G401 (cell line): ENCODE results near the gene COL15A1. TPM values are rescaled to one million over a fixed set of nuclear protein-coding genes. Genes with fewer than 3 reads are reported as not detected.

Experiments used
- DNase-seq: peaks from one replicate; pipeline ENCODE4 v3.0.0-alpha.2; 2015; ENCODE audit warnings: low spot score
- in situ Hi-C: cut with HindIII; loops from 2 replicates; pipeline ENCODE4 v1.10.0; 2016; ENCODE audit warnings: low sequenced_read_pairs, mixed read lengths
- total RNA-seq: library from RNA; depleted of rRNA; stranded (reverse); fragments of >200 nt; shearing (Covaris generic); gene quantifications from 2 replicates; pipeline ENCODE4 v1.2.3, GENCODE V29; 2014

The COL15A1 gene
- total RNA-seq, 1 experiment from 2014 or later: not detected

DNA sequence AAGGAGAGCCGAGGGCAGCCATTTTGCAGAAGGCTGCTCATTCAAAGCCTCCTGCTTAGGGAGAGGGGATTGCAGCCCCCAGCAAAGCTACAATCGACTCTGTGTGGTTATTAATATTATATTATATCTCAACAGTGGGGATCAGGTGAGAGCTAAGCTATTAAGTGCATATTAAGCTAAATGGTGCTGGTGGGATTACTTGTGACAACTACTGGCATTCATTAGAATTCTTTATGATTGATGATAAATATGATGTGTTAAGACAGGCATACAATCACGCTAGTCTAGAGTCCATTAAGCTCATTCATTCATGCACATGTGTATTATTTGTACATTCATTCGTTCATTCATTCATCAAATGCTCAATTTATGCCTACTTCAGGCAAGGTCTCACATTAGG, 23.0 kb downstream of the COL15A1 start:
- in situ Hi-C loops: no loop called here
- DNase-seq: no peak

DNA sequence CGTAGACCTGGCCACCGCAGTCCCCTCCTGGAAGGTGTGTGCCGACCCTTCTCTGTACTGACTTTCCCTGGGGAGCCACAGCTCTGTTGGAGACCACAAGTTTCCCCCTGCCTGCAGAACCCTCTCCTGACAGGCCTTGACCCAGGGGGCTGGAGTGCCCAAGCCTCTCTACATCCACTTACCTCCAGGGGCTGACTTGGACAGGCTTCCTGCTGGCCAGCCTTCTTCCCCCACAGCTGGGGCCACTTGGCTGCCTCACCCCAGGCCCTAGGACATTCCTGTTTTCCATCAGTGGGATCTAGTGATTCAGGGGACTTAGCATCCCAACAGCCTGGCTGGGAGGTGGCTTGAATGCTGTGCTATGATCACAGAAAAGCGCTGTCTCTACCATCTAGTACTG, 23.6 kb downstream of the COL15A1 start:
- no peak for DNase-seq
- in situ Hi-C loops: no loop called here

DNA sequence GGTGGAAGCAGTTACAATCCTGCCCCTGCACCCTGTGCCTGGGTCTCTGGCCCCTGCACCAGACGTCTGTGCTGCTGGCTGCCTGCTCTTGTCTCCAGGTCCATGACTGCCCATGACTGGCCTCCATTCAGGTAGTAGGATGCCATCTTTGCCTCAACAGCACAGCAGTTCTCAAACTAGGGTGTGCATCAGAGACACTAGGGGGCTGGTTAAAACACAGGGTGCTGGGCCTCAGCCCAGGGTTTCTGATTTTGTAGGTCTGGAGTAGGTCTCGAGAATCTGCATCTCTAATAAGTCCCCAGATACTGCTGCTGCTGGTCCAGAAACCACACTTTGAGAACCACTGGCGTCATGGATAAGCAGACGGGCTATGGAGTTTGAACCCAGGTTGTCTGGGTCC, 24.0 kb downstream of the COL15A1 start:
- in situ Hi-C loops: no loop called here
- DNase-seq: no peak

DNA sequence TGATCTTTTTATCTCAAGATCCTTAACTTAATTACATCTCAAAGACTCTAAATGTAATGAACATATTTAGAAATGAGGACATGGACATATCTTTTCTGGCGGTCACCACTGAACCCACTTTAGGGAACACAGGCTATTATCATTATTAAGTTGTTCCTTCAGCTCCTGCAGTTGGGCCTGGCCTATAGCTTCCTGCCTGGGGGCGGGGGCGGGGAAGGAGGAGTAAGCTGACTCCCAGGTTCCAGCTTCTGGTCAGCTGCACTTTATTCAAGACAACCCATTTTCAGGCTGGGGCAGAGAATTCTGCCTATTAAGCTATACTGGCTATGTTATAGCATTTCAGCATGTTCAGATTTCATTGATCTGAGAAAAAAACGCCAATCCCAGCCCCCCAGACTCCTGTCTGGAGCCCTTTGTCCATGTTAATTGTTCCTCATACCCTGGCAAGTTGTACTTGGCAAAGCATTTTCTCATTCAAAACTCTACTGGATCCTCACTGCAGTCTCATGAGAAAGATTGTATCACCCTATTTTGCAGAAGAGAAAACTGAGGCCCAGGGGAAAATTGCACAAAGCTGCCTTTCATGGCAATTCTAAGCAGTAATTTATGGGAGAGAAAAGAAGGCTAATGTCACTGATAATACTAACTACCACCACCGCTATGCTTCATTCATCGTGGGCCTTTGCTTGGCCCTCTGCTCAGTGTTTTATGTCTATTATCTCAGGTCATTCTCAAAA, 25.1 kb downstream of the COL15A1 start:
- in situ Hi-C loops: no loop called here

DNA sequence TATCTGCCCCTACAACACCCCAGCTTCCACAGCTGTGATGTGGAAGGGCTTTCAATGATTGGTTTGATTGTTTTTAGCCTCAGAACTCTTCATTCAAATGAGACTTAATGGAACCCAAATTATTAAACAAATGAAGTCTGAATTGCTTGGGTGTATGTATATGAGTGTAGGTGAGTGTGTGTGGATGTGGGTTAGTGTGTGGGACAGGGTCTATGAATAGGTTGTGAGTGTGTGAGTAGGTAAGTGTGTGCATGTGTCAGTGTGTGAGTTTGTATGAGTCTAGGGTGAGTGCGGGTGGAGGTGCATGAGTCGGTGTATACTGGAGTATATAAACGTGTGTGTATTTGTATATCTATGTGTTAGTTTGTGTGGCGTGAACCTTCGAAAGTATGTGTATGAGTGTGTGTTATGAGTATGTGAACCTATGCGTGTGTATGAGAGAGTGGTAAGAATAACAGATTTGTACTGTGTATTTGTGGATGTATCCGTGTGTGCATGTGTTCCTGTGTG, 26.9 kb downstream of the COL15A1 start:
- no peak for DNase-seq
- in situ Hi-C loops: no loop called here

More for the DNA sequence above, 25.1 kb downstream of the COL15A1 start:
- DNase-seq: no peak

DNA sequence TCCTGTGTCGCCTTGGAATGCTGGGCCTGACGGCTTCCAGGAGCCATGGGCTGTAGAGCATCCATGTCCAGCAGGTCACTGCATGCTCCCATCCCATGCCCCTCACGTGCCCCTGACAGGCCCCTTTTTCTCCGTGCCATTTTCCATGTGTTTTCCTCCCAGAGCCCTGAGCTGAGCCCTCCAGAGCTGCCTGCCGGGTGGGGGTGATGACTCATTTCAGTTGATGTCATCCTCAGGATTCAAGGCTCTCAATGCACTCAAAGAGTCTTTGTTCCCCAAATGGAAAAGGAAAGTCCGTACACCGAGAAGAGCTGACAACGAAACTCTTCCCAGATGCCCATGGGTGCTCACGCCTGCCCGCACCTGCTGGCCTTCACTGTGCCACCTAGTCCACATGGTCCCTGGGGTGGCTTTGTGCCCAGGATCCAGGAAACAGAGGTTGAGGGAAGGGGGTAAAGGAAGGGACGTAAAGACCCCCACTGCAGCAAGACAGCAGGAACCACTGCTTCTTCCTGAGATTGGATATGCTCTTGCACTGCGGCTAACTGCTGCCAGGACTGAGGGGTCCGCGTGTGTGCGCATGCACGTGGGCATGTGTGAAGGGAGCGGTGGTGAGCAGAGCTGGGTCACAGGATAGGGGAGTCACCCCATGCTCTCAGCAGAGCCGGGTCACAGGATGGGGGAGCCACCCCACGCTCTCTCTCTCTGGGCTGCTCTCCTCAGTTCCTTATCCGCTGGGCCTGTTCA, 27.6 kb downstream of the COL15A1 start:
- in situ Hi-C loops: no loop called here
- DNase-seq: no peak

DNA sequence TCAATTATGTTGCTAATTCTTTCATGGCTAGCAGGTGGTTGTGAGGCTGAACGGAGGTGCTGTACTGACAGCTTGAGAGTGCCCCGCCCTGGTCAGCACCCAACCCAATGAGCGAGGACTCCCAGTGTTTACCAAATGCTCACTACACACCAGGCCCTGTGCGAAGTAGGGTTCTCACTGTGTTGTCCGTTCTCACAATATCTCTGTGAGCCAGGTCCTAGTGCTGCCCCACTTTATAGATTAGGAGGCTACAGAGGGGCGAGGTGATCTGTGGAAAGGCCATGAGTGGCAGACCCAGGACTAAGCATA, 28.2 kb downstream of the COL15A1 start:
- DNase-seq: no peak
- in situ Hi-C loops: no loop called here

DNA sequence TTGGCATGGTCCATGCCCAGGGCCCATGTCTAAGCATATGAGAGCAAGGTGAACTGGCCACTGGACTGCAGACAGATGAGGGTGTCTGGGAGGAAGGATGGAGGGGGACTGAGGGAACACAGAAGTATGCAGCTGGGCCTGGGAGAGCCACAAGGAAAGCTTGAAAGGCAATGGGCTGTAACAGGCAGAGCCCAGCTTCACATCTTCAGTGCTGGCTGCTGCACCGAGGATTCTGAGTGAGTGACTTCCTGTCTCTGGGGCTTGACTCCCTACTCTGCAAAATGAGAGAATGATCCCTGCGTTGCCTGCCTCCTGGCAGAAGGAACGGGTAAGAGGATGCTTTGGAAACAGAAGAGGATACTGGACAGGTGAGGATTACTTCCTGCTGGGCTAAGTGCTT, 29.0 kb downstream of the COL15A1 start:
- no peak for DNase-seq
- in situ Hi-C loops: no loop called here

DNA sequence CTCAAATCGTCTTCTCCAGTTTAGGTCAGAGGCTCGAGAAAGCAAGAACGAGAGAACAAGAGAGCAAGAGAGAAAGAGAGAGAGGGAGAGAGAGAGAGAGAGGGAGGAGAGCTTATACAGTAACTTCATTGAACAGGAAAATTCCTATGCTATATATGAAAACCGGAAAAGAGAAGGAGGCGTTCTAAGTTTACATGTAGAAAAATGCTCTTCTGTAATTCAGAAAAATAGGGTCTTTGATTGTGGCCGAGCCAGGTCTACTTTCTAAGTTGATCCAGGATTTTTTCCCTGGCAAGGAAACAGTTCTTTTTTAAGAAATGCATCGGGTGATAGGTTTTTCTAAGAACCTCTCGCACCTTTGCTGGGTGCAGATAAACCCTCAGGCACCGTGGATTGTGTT, 29.5 kb downstream of the COL15A1 start:
- no peak for DNase-seq
- in situ Hi-C loops: no loop called here

DNA sequence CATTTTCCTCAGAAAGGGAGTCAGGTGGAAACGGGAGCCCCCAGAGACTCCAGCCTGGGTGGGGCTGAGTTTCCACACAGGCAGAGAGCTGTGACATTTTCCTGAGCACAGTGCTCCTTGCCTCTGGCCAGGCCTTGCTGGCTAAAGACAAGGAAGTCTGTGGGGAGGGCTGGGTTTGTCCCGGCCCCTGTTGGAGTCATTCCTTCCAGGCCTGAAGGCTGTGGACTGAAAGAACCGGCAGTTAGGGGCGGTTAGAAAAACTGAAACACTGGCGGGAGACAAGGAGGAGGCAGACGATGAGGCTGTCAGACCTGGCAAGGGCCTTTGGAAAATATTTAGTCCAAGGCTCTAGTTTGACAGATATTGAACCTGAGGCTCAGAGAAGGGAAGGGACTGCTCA, 29.9 kb downstream of the COL15A1 start:
- no peak for DNase-seq
- in situ Hi-C loops: no loop called here

DNA sequence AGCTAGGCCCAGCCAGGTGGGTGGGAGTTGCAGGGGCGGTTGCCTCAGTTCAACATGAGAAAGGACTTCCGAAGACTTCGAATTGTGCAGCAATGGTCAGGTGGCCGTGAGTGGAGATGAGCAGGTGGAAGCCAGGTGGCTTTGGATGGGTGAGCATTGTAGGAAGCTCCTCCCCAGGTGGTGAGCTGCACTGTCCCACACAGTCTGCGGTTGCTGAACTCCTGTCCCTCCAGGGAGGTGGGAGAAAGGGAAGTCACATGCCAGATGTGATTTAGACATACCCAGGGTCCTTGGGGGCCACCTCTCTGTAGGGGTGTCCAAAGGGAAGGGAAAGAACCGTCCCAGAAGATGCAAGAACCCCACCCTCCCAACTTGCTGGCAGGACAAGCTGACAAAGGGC, 30.4 kb downstream of the COL15A1 start:
- in situ Hi-C loops: no loop called here
- no peak for DNase-seq

DNA sequence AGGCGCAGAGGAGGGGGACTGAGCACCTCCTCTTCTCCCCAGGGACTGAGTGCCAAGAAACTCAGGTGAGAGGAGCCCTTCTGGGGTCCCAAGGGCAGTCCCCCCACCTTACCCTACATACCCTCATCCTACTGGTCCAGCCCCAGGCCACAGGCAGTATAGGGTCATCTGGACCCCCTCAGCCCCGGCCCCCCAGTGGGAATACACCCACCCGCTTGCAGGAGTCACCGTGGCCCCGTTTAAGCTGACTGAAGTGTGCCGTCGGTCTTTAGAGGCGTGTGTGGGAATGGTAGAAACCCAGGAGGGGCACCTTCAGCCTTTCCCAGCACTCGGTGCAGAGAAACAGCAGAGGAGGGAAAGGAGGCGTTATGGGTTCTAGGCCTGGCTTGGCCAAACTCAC, 30.8 kb downstream of the COL15A1 start:
- in situ Hi-C loops: no loop called here
- no peak for DNase-seq

DNA sequence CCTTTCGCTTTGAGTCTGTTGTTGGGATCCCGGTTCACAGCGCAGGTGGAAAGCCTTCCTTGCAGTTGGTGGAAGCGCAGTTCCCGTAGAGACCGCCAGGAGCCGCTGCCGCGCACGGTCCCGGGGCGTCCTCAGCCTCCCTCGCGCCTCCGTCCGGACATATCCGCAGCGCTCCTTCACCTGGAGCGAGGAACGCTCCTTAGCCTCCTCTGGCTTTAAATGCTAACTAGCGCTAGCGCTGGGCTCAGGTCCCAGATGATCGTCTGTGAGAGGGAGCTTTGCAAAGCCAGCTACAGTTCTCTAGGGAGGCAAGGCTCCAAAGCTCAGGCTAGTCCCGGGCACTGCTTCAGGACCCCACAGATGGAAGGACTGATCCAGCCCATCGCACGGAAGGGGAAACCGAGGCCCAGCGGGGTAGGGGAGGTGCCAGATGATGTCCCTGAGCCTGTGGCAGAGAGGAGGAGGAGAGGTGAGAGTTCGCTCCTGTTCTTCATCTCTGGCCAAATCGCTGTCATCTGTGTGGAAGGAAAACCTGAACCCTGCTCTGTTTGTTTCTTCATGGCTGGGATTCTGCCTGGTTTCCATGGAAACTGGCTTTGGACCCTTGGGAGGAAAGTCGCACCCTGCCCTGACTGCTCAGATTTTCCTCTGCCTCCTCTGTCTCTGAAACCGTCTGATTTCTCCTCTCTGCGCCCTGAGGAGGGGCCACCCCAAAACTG, 31.4 kb downstream of the COL15A1 start:
- peak; percentile 78 for DNase-seq
- in situ Hi-C loops: no loop called here

DNA sequence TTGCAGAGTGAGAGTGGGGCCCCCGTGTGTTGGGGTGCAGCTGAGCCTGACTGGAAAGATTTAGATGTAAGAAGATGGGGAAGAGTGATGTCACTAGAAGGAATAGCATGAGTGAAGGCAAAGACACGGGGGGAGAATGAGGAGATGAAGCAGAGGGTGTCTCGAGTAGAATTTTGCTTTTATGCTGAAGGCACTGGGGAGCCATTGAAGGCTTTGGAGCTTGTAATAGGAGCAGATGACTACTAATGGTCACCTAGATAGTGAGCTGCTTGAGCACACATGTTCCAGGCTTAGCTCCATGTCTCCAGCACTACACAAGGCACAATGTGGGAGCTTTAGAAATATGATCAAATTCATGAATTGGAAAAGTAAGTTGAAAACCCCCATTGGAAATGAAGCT, 32.1 kb downstream of the COL15A1 start:
- in situ Hi-C loops: no loop called here
- no peak for DNase-seq

DNA sequence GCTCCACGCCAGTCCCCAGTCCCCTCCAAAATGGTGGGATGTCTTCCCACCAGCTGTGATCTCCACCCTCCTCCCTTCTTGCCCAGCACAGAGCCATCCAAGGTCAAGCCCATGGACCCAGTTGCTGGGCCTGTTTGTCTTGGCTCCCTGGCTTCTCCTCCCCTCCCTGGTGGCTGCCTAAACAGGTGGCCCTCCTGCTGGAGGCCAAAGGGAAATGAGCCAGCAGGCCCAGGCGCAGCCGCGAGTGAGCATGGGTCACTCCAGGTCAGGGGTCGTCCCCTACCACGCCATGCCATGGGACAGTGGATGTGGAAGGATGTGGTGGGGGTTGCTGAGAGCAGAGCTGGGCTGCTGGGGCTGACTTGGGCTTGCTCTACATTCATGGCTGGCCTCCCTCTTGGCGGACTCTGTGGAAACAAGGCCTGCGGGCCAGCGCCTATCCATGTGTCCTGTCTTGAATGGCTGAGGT, 33.6 kb downstream of the COL15A1 start:
- in situ Hi-C loops: no loop called here
- no peak for DNase-seq

DNA sequence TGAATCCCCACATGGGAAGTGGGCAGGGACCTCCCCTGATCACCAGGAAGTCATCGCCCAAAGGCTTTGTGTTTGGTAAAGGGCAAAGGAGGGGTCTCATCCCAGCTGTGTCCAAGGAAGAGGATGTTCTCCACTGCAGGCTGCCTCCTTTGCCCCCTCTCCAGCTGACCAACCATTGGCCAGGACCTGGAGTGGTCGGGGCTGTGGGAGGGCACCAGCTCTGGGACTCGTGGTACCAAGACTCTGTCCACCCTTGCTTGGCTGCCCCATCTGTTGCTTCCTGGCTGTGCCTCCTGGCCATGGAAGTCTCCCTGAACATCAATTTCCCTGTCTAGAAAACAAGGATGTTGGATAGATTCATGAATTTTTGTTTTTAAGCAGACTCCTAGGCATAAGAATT, 34.1 kb downstream of the COL15A1 start:
- in situ Hi-C loops: no loop called here
- DNase-seq: no peak

DNA sequence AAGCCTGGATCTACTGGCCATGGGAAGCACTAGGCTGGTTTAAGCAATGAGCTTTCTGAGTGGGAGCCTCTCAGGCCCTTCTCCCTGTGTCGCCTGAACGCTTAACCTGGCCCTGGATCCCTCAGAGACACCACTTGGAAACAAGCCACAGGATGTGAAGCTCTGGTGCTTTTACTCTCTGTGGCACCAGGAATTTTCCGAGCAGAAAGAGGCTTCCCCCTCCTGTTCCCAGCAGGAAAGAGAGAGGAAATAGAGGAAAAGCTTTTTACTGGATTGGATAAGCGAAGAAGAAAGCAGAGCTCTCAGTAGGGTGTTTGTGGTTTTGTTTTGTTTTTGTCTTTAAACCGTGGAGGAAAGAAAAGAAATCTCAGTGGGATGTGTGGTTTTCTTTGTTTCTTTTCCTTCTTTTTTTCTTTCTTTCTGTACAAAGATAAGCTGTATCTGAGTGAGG, 34.5 kb downstream of the COL15A1 start:
- DNase-seq: peak; percentile 67
- in situ Hi-C loops: no loop called here

DNA sequence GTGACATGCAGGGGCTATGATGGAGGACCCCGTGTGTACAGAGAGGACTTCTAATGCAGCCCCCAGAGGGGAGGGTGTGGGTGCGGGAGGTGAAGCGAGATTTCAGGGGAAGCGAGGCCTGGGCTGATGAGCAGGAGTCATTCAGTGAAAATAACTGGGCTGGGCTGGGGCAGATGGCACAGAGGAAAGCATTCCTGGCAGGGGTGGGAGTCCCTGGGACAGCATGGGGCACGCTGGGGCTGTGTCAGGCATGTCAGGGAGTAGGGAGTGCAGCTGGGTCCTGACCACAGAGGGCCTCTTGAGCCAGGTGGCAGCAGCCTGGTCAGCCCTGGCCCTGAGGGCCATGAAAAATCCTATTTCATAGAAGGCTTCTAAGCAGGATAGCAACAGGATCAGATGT, 36.6 kb downstream of the COL15A1 start:
- no peak for DNase-seq
- in situ Hi-C loops: no loop called here

DNA sequence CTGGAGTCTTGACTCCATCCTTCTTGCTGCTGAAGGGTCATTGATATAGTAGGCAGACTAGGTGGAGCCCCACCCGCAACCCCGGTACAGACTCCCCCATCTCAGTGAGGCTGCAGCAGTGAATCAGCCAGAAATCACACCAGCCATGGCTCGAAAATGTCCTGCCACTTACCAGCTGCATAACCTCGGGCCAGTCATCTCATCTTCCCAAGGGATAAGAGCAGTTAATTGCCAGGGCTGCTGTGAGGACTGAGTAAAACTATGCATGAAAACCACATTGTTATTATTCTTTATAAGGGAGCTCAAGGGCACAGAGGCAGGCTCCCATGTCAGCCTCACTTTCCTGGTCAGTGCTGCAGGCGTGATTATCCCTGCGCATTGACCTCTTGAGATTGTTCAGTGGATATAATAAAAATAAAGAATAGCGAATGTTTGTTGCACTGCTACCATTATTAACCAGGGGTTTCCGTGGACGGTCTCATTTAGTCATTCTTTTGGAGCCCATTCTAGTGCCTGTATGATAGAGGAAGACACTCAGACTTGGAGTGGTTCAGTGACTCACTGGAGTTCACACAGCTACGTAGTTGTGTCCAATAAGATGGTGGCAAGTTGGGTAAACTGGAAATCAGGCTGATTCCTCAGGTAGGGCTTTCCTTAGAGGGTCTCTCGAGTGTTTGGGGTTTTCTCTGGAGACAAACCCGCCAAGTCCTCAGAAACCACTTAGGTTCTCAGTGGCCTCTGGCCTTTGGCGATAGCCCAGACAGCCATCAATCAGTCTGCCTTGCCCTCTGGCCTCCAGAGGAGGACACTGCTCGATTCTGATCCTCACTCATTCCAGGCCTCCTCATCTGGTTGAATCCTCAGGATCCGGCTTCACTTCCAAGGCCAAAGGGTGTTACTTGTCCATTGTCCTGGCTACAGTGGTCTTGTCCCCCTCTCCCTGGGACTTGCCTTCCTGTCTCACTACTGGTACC, 39.9 kb downstream of the COL15A1 start:
- in situ Hi-C loops: no loop called here
- no peak for DNase-seq
